GM18519 (cell line): Measurements from ENCODE around the gene LARGE1.

ENCODE experiments used
- ATAC-seq: cut with Tn5 transposase; IDR thresholded peaks from one replicate; pipeline ENCODE4 v1.9.1; 2021; ENCODE audit warnings: mild to moderate bottlenecking, moderate library complexity; ENCODE audit not compliant: unreplicated experiment, low FRiP score

LARGE1 gene

DNA sequence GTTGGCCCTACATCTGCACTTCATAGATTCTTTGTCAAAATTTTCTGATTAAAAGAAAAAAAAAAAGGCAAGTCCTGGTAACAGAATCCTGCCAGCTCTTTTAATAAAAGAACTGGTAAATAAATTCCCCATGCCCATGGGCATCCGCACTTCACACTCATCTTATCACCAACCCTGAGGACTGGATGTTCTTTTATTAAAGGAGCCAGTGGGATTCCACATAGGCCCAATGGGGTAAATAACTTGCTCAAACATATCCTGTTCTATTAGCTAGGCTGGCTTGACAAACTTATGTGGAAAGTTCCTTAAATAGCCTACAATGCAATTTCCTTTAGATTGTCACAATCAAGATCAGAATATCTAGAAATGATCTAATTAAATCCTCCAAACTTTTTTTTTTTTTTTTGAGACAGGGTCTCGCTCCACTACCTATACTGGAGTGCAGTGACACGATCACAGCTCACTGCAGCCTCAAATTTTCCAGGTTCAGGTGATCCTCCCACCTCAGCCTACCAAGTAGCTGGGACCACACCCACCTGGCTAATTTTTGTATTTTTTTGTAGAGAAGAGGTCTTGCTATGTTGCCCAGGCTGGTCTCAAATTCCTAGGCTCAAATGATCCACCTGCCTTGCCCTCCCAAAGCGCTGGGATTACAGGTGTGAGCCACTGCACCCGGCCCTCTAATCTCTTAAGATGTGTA, 380.9 kb downstream of the LARGE1 start:
- no peak for ATAC-seq

GRCh38 chr22:33538277-33538885, 381.9 kb downstream of the LARGE1 start:
- ATAC-seq = no peak

GRCh38 chr22:33537059-33537458, 383.2 kb downstream of the LARGE1 start:
- ATAC-seq = no peak

DNA sequence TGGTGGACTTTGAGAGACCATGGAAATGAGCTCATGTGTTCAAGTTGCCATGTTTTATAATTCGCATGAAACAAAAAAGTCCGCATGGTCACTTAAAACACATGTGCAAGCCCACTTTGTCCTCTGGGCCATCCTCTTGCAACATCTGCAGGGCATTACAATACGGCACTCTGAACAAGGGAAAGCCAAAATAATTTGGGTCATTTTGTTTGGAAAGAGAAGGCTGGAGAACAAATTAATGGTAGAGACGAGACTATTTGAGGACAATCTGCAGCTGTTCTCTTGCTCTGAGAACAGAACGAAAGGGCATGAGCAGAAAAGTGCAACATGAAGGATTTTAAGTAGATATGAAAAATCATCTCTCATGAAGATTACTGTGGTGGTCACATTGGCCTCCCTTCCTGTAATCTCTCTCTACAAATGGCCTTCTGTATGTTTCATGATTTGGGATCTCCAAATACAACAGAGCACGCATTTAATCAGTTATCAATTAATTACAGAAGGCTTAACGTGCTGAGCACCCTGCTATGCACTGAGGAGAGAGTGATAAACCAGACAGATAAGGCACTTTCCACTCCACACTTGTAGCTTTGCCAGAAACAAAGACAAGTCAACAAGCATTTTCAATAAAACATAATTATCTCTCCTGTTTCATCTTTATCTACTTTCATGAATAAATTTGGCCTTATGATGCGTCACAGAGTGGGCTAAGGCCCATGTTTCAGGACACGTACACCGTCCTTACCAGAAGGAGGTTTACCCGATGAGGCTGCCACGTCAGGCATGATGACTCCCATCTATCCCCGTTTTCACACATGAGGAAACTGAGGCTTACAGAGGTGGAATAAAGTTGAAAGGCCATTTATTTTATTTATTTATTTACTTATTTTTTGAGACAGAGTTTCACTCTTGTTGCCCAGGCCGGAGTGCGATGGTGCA, 384.1 kb downstream of the LARGE1 start:
- no peak for ATAC-seq

DNA sequence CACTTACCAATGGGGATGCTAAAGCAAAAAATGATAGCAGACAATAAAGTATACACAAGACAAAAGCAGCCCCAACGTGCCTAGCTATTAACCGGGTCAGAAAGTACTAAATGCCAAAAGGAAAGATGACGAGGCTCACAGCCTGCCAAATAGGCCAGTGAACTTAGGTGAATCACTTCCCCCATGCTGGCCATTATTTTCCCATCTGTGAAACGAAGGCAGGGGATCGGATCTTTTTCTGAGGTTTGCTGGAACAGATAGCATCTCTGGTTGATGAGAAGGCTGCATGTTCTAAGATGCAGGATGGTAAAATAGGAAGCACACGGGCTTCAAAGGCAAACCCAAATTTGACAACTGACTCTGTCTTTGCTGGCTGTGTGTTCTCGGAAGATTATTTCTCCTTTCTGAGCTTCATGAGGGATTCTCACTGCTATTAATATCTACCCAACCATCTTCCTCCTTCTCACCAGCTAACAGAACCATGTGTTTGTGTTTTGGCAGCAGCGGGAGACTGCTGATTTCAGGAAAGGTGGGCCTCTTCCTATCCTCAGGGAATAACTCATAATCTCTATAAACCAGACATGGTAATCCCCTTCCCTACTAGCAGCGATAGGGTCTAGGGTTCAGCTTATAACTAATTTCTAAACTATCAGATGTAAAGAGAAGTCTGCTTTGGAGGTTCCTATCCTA, 390.7 kb downstream of the LARGE1 start:
- ATAC-seq = no peak

DNA sequence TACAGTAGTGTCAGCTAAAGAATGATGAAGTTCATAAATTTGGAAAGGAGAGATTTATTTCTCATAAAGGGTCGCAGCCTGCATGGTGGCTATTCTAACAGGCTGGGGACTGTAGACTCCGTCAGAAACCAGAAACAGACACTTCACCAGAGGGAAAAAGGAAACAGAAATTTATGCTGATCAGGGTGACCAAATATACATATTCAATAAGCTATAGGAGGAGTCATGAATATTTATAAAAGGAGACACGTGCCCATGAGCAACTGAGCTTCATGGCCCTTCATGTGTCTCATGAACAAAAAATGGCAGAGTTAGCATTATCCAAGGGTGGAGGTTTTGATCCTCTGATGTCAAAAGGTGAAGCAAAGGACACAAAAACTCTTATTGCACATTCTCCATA, 392.1 kb downstream of the LARGE1 start:
- ATAC-seq = no peak

GRCh38 chr22:33526434-33527107, 393.7 kb downstream of the LARGE1 start:
- ATAC-seq = no peak

- no peak for ATAC-seq
Measured at GRCh38 chr22:33524511-33525260, 395.6 kb downstream of the LARGE1 start.

DNA sequence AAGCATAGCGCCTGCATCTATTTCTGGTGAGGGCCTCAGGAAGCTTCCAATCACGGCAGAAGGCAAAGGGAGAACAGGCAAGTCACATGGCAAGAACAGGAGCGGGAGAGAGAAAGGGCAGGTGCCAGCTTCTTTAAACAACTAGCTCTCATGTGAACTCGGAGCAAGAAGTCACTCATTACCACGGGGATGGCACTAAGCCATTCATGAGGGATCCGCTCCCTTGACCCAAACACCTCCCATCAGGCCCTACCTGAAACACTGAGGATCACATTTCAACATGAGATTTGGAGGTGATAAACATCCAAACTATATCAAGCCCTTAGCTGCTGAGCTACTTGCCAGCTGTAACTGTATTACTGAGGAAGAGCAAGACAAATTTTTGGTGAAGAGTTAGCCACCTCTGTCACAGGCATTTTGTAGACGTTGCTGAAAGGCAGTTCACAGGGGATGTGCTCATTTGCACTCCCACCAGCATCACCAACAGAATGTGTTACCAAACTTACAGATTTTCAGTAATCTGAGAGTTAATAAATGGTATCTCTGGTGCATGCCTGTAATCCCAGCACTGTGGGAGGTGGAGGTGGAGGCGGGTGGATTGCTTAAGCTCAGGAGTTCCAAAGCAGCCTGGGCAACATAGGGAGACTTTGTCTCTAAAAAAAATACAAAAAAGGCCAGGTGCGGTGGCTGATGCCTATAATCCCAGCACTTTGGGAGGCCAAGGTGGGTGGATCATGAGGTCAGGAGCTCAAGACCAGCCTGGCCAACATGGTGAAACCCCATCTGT, 398.2 kb downstream of the LARGE1 start:
- ATAC-seq = no peak

GRCh38 chr22:33520904-33521780, 399.1 kb downstream of the LARGE1 start:
- no peak for ATAC-seq

- no peak for ATAC-seq
Measured at GRCh38 chr22:33519974-33520903, 400.0 kb downstream of the LARGE1 start.

- no peak for ATAC-seq
Measured at GRCh38 chr22:33519071-33519973, 401.0 kb downstream of the LARGE1 start.

- no peak for ATAC-seq
Measured at GRCh38 chr22:33518405-33518804, 401.9 kb downstream of the LARGE1 start.

- no peak for ATAC-seq
Measured at GRCh38 chr22:33515795-33516194, 404.5 kb downstream of the LARGE1 start.
